ENCODE data around the gene MGLL. TPM values are rescaled to one million over a fixed set of nuclear protein-coding genes. Genes with fewer than 3 reads are reported as not detected.

The MGLL gene
- total and polyA plus RNA-seq, 9 of the 15 experiments (the other 6 are each of a cell fraction or from before 2014, with no cell fraction given) = 0.12 to 0.32 (median 0.18) TPM; not detected in 6

DNA sequence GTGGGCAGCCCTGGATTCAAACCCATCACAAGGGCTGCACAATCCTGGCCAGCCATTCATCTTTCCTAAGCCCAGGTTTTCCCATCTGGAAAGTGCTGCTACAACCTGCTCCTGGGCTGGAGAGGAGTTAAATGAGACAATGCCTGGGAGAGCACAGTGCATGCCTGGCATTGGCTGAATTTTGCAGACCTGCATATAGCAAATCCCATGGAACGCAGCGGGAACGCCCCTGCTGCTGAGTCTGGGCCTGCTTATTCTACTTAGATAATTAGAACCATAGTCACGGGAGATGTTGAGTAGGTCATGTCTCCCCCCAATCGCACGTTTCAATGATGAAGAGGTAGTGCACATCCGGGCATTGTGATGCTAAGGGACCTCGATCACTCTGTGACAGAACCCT is 102.9 kb downstream of the MGLL start (continued):
- TF ChIP-seq NFE2L1 (tag; IDR thresholded peaks at IDR 0.05; ENCODE audit: borderline replicate concordance, low read depth) (no peak), NFE2 (IDR thresholded peaks at IDR 0.05; ENCODE audit: low read depth) (no peak)

DNA sequence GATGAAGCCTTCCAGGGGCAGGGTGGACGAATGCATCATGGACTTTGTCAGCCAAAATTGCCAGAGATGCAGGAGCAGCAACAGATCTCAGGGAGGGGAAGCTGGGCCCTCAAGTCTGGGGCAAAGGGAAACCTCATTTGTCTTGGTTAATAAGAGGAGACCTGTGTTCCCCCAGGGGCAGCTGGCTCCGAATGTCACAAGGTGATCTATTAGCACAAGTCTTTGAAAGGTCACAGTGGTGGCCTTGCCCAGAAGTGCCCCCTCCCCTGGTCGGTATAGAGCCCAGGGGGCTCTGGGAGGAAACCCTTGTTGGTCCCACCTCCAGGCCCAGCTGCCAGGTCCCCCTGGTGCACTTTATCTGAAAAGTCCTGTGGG is 103.4 kb downstream of the MGLL start:
- in situ Hi-C loops (cut with MboI) (no loop called here), intact Hi-C loops (cut with micrococcal nuclease) (no loop called here)
- POLR2A ChIA-PET = no interaction called here
- H3K9me3 ChIP-seq (replicated peaks; ENCODE audit: control insufficient read depth, insufficient read depth, low read depth, low read length) = no peaks in the 10 kb centered on the region
- ATAC-seq = no peak
- CTCF ChIA-PET (ENCODE audit: low intra/inter-chr PET ratio) = no interaction called here
- H3K9ac ChIP-seq (ENCODE audit: insufficient read depth in 1 of 2, low read depth in 2 of 2, low read length in 2 of 2) = no peak overlapping the region
- H3K27me3 ChIP-seq (ENCODE audit: control insufficient read depth in 2 of 2, insufficient read depth in 2 of 2, low read length in 2 of 2) = peaks cover 31 to 69% of the 10 kb centered on the region in 2 experiments
- H3K4me1 ChIP-seq (replicated peaks in 1 of 2; ENCODE audit: control insufficient read depth in 2 of 2, insufficient read depth in 2 of 2, low read length in 2 of 2) = no peaks in the 10 kb centered on the region
- no peak overlapping the region for H3K4me3 ChIP-seq
- TF ChIP-seq ZNF780A (CRISPR knock-in tag; IDR thresholded peaks at IDR 0.05) (no peak), PRMT5 (CRISPR knock-in tag; IDR thresholded peaks at IDR 0.05) (no peak), BRF1 (IDR thresholded peaks at IDR 0.05; ENCODE audit: borderline replicate concordance, extremely low read depth, insufficient read length) (no peak), ILK (tag; IDR thresholded peaks at IDR 0.05; ENCODE audit: borderline replicate concordance, low read depth) (no peak), CBX5 (IDR thresholded peaks at IDR 0.05; ENCODE audit: borderline replicate concordance, low read depth) (no peak), PPARD (CRISPR knock-in tag; IDR thresholded peaks at IDR 0.05) (no peak), PHF20 (IDR thresholded peaks at IDR 0.05; ENCODE audit: partially characterized antibody) (no peak), E2F3 (CRISPR knock-in tag; IDR thresholded peaks at IDR 0.05) (no peak), U2AF1 (optimal IDR thresholded peaks at IDR 0.05; ENCODE audit: low read depth, low read length) (no peak)
- TF ChIP-seq, protein P1, sequence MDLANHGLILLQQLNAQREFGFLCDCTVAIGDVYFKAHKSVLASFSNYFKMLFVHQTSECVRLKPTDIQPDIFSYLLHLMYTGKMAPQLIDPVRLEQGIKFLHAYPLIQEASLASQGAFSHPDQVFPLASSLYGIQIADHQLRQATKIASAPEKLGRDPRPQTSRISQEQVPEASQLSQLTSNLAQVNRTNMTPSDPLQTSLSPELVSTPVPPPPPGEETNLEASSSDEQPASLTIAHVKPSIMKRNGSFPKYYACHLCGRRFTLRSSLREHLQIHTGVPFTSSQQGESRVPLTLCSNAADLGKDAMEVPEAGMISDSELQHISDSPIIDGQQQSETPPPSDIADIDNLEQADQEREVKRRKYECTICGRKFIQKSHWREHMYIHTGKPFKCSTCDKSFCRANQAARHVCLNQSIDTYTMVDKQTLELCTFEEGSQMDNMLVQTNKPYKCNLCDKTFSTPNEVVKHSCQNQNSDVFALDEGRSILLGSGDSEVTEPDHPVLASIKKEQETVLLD (IDR thresholded peaks at IDR 0.05) = no peak
- H3K27ac ChIP-seq (ENCODE audit: extremely low read depth, low read depth, low read length) = no peak overlapping the region
- no peaks in the 10 kb centered on the region for H4K20me1 ChIP-seq (replicated peaks; ENCODE audit: control insufficient read depth, insufficient read depth, low read length)
- no peak for FAIRE-seq
- no TSS peak for BruUV-seq (replicated peaks)
- H3K4me2 ChIP-seq (ENCODE audit: insufficient read depth, low read length) = no peak overlapping the region
- no peak overlapping the region for H2AFZ ChIP-seq (ENCODE audit: low read depth, low read length)
- 0% methylated on average over 1 of the region's 3 CpGs for WGBS (ENCODE audit: insufficient coverage, low coverage, missing lambda C conversion rate)
- no peaks in the 10 kb centered on the region for H3K9me1 ChIP-seq (ENCODE audit: control insufficient read depth, insufficient read depth, low read length)
- no peaks in the 10 kb centered on the region for H3K79me2 ChIP-seq (ENCODE audit: control insufficient read depth, insufficient read depth, low read length)
- DNase-seq (ENCODE audit: extremely low read depth in 1 of 4, low spot score in 3 of 4) = no peak
- H3K36me3 ChIP-seq (ENCODE audit: control insufficient read depth, insufficient read depth, low read length) = no peaks in the 10 kb centered on the region
